Right forelimb (tissue), 1 donor: ENCODE measurements around the gene RPL19.
A peak's percentile ranks its signal among the peaks of the same experiment; 100 is the strongest.
"Not testable (repeated sequence)": the region's sequence is repeated elsewhere in the genome, so short reads cannot be mapped to it uniquely, and the experiment has no call there.

Source experiments
- DNase-seq: peaks from one replicate; pipeline ENCODE4 v3.0.0-alpha.2; 2018

The RPL19 gene

DNA sequence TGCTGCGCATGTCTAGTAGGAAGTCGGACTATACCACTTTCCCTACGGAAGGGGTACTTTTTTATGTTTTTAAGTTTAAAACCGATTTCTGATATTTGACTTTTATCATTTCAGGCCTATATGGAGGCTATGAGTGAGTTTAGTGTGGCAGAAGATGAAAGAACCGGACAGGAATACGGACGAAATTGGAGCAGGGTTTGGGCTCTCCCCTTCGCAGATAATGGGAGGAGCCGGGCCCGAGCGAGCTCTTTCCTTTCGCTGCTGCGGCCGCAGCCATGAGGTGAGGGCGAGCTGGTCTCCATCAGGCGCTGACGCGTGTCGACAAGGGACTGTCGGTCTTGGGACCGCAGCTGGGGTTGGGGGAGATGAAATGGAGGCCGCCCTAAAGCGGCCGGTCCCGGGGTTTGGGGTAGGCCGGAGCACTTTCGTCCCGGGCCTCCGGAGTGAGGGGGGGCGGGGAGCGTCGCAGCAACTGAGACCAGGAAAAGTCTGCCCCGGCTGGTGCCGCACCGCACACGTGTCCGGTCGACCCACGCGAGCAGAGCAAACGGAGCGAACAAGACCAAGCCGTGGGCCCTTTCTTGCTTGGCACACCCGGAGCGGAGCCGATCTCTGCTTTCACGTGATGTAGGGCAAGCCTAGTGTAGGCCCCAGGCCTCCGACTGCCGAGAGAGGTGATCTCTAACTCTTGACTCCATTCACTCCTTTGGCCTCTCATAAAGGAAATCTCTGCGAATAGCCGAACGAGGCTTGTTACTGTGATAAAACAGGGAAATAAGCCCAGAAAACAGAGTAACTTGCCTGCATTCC is at the start of gene RPL19:
TSS of gene RPL19 (plus strand) at position 214 of the 810 bp plus-strand sequence. CDS start at position 276, 62 bp downstream.
- DNase-seq, result peak; percentile 87

DNA sequence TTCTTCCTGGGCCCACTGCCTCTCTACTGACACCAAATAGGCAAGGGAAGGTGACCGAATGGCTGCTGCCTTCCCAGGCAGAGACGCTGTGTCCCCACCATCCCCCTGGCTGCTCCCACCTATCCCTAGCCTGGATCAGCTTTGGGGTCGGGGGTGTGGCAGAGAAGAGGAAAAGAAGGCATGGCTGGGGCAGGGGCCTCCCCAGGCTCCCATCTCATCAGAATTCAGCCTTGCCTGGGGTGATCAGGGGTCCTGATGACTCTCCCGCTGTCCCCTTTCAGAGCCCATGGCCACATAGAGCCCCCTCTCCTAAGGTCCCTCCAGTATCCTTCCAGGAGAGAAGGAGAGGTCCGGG is 49.3 kb upstream of the RPL19 start:
- DNase-seq, result no peak

DNA sequence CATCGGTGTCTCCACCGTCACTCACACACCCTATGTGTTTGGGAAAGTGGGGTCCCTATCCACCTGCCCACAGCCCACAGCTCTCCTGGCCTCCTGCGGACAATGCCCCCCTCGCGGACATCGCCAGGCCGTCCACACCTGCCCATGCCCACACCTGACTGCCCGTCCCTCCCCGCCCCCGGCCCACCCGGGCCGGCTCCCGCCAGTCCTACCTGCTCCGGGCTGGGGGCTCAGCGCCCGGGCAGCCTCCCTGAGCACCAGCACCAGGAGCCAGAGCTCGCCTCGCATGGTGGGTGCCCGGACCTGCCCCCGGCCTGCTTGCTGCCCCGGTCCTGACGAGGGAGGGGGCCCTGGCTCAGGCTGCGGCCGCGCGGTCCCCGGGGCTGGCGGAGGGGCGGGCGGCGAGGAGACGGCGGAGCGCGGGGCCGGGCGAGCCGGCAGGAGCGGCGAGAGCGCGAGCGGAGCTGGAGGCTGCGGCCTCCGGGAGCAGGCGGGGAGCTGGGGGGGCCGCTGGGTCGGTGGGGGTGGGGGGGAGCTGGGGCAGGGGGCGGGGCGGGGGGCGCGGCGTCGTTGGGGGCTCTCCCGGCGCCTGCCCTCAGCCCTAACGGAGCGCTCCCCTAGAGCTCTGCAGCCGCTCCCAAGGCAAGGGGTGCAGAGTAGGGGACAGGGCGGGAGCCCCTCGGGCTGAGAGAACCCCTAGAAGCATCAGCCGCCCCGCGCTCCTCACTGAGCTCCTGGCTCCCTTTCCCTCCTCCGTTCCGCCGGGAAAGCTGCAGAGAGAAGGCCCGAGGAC is 48.7 kb upstream of the RPL19 start, which contains the start of gene PLXDC1:
TSS of gene PLXDC1 (minus strand) at position 488 of the 793 bp plus-strand sequence. CDS start at position 288, 200 bp downstream.
- DNase-seq, result peak; percentile 58

DNA sequence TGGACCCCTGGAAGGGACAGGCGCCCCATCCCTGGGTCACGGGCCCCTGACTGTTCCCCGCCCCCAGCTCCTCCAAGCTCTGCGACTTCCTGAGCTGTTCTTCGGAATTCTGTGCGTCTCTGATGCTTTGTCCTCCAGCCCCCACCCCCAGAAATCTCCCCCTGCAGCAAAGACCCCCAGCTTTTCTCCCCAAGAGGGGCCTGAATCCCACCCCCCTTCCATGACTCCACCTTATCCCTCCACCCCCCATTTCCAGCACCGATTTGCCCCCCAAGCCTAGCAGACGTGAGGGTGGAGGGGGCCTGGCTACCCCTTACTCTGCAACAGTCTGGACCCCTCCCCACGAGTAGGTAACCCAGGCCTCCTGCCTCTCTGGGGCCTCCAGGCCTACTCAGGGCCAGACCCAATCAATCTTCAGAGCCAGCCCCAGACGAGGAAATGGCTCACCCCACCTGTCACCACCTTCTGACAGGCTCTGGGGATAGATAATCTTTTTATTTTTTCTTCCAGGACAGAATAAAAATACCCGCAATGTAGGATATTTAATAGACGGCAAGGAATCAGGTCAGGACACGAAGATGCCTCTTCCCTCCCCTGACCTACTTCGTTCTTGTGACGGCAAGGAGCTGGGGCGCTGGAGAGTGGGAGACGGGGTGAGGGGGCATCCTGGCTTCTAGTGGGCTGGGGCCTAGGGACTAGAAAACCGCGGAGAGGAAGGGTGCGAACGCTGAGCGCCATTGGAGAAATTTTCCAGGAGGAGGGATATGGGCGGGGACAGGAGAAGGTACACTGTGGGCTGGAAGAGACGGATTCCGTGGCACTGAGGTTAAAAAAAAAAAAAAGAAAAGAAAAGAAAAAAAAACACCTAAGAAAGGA is 47.9 kb upstream of the RPL19 start:
- DNase-seq, result no peak

DNA sequence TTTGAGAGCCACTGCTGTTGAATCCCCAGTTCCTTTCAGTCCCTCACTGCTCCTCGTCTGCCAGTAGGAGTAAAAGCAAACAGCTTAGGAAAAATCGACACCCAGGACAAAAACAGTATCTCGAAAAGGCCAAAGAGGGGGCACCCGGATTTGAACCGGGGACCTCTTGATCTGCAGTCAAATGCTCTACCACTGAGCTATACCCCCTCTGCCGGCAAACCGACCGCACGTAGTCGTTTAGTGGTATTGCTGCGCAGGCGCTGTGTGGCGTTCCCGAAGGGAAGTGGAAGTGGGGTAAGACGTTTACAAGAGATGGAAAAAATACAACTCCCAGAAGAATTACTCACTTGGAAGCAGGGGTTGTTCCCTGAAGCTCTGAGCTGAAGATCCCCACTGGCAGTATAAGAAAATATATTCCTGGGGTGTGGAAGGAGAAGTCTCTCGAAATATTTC is 46.5 kb upstream of the RPL19 start:
- peak; percentile 98 for DNase-seq

DNA sequence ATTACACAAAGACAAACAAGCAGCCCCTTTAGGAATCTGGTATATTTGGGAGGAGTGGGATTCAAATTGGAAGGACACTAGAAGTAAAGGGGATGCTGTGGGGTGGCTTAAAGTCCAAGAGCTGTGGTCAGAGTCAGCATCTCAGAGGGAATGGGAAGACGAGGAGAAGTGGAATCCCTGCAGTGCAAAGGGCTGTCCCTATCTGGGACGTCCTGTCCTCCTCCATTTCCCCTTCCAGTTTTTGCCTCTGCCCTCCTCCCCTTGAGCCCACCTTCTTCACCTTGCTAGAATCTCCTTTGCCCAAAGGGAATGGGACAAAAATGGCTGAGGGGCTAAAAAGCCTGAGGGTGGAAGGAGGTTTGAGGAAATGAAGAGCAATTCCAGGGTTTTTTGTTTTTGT is 44.4 kb upstream of the RPL19 start:
- no peak for DNase-seq

DNA sequence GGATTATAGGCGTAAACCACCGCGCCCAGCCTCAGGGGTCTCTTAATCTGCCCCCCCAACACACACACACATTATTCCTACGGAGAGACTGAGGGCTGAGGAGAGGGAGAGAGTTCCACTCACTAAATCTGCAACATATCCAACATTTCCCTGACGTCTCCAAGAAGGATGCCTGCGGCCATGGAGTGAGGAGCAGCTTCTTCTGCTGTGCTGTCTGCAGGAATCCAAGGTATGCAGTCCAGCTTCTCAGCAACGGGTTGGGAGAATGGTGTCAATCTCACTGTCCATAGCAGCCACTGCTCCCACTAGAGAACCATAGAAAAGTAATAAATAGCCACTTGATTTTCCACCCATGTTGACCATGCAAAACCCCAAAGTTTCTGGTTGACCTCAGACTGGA is 43.6 kb upstream of the RPL19 start:
- DNase-seq, result no peak

DNA sequence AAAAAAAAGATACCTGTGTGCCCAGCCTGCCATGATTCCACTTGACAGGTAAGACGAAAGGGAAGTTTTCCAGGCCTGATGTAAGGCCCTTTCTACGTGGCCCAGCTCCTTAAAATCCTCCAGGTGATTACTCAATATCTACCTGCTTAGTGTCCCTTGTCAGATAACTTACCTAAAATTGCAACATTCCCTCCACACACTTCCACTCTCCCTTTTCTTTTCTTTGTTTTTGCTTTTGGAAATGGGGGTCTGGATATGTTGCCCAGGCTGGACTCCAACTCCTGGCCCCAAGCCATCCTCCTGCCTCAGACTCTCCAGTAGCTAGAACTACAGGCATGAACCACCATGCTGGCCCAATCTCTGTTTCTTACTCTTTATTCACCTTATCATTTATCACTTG is 41.5 kb upstream of the RPL19 start:
- DNase-seq, result no peak

DNA sequence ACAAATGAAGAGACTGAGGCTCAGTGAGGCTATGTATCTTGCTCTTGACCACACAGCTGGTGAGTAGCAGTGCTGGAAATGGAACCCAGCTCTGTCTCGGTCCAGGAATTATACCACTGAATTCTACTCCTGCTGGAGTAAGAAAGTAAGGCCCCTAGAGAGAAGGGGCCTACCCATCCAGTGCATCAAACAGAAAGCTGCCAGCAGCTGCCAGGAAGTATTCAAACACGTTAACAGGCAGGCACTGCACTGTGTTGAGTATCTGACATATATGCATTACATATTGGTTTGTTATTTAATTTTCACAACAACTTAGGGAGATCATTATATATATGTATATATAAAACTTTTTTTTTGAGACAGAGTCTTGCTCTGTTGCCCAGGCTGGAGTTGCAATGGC is 38.1 kb upstream of the RPL19 start:
- no peak for DNase-seq

DNA sequence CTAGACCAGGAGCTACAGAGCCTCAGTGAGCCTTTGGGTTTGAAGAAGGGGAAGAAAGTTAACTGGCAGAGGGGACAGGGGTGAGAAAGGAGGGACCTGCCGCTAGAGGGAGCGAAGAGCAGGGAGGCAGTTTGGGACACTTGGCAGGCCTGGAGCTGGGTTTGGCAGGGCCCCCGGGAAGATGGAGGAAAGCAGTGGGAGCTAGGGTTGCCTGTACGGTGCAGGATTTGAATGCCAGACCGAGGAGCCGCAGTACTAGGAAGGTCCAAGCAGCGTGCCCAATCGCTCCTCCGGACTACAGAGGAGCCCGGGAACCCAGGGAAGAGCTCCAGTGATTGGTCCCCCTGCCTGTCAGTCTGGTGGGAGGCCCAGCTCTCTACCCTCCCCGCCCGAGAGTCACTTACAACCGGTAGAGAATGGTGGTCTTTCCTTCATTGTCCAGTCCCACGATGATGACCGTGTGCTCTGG is 35.4 kb upstream of the RPL19 start:
- peak; percentile 88 for DNase-seq

DNA sequence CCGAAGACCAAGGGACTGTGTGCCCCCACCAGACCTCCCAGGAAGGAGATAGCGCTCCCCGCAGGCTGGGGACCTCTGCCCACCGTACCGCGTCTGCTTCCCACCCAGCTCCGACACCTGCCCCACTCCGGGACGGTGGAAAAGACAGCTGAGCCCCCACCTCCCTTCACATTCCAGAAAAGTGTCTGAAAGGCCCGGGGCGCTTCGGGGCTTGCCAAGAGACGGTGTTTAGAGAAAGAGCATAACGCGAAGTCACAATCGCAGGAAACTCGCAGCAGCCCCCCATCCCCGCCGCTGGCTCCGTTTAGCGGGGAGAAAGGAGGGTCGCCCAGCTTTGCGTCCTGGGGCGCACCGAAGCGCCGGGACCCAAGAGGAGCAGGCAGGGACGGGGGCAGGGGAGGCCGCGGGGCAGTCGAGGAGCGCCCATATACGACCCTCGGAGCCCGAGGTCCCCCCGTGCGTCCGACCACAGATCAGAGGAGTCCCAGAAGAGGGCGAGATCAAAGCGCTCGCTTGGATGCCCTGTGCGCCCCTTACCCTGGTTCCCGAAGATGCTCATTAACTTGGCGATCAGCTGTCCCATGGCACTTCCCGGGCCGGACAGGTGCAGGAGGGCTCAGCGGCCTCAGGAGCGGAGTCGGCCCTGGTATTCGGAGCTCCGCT is 34.8 kb upstream of the RPL19 start:
- no peak for DNase-seq

DNA sequence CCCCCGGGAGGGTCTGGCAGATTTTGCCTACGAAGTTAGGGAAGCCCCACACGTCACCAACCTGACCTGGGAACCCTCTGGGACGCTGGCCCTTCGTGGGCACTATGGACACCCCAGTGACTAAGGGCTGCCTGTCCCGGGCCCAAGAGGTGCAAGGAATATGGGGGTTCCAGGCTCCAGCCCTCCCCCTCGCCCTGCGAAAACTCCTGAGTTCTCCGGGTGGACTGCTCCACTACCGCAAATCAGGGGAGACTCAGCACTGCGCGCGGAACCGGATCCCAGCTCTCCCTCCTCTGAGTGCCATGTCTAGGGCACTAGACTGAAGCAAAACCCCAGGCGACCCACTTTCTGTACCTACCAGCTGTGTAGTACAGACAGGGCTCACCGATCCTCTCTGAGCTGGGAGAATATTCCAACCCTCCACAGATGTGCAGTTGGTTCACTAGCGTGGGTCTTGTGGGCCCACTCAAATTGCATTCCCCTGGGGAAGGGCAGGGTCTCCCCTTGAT is 34.2 kb upstream of the RPL19 start, which contains the start of gene ARL5C:
TSS of gene ARL5C (minus strand) at position 321 of the 509 bp plus-strand sequence. CDS start 401 bp downstream, outside the sequence.
- no peak for DNase-seq

DNA sequence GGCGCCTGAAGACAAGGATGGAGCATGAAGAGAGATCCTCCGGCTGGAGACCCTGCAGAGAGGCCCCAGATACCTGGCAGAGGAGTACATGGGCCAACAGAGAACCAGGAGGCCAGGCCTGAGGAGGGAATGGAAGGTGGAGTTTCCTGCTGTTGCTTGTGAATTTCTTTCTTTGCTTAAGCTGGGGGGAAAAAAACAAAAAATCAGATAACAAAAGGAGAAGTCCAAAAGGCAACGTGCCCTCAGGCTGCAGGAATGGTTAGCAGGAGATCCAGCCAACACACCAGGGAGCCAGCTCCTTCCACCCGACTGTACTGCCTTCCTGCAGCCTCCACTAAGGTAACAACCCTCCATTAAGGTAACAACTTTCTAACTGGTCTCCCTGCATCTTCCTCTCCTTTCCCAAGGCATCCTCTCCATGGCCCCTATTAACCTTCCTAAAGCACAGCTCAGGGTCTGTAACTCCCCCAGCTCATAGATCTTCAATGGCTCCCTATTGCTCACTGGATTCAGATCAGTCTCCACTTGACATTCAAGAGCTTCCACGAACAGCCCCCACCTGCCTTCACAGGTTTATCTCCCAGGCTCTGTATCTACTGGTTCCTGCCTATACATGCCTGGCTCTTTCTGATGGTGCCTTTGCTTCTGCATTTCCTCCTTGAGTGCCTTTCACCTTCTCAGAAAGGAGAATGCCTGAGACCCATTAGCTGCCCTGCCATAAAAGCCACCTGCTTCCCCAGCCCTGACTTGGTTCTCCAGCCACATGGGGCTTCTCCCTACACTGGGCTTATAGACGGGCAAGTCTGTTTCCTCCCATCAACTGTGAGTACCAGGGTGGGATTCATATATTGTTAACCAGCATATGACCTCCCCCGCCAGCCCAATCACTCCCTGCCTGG is 33.4 kb upstream of the RPL19 start:
- DNase-seq, result no peak

DNA sequence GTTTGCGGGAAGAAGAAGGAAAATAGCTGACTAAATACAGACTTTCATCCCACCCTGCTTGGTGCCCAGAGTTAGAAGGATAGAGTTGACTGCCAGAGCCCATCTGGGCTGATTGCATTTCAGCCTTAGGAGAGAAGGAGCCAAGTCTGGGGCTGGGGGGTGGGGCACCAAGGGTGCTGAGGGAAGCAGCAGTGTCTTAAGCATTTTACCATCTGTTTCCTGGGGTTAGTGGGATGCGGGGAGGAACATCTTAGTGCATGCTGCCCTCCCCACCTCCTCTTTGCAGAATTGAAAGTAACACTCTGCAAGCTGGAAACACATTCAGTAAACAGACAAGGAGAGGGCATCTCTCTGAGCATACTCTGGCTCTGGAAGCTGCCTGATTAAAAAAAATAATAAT is 32.6 kb upstream of the RPL19 start:
- no peak for DNase-seq

DNA sequence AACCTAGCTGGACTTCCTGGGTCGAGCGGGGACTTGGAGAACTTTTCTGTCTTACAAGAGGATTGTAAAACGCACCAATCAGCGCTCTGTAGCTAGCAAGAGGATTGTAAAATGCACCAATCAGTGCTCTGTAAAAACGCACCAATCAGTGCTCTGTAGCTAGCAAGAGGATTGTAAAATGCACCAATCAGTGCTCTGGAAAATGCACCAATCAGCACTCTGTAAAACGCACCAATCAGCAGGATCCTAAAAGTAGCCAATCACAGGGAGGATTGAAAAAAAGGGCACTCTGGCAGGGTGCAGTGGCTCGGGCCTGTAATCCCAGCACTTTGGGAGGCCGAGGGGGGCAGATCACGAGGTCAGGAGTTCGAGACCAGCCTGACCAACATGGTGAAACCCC is 31.6 kb upstream of the RPL19 start:
- not testable (repeated sequence) for DNase-seq

DNA sequence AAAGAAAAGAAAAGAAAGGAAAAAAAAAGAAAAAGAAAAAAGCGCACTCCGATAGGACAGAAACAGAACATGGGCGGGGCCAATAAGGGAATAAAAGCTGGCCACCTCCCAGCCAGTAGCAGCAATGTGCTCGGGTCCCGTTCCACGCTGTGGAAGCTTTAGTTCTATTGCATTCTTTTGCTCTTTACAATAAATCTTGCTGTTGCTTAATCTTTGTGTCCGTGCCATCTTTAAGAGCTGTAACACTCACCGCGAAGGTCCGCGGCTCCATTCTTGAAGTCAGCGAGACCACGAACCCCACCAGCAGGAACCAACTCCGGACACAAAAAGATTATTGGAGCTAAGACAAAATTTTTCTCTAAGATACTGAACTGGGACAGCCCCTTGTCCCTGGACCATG is 31.0 kb upstream of the RPL19 start:
- no peak for DNase-seq

DNA sequence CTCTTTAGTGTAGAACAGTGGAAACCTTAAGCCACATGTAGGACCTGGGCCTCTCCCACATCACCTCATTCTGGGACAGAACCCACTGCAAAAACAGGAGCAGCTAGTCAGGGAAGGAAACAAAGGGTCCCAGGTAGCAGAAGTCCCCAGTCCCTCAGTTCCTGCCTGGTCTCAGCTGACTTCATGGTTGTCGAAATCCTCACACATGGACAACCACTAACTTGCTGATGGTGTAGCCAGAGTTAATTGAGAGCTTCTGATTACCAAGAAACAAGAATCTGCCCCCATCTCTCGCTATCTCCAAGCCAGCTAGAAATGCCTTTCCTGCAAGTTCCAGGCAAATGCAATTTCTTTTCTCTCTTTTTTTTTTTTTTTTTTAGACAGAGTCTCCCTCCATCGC is 30.6 kb upstream of the RPL19 start:
- DNase-seq, result no peak

DNA sequence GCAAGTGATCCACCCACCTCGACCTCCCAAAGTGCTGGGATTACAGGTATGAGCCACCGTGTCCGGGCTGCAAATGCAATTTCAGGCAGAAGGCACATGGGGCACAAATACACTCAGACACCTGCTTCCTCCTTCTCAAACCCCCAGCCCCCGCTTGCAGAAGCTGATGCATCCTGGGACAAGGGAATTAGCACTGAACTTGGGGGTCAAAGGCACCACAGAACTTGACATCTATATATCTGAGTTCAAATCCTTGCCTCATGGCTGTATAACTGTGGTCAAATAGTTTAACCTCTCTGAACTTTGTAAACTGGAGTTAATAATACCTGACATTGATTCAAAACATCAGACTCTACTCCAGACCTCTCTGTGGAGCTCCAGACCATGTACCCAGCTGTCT is 30.0 kb upstream of the RPL19 start:
- DNase-seq, result no peak

DNA sequence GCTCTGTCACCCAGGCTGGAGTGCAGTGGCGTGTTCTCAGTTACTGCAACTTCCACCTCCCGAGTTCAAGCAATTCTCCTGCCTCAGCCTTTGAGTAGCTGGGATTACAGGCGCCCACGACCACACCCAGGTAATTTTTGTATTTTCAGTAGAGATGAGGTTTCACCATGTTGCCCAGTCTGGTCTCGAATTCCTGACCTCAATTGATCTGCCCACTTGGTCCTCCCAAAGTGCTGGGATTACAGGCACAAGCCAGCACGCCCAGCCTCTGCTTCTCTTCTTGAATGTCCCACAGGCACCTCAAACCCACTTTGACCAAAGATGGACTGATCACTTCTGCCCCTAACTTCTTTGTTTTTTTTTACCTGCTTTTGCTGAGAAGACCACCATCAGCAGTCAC is 29.5 kb upstream of the RPL19 start:
- no peak for DNase-seq

DNA sequence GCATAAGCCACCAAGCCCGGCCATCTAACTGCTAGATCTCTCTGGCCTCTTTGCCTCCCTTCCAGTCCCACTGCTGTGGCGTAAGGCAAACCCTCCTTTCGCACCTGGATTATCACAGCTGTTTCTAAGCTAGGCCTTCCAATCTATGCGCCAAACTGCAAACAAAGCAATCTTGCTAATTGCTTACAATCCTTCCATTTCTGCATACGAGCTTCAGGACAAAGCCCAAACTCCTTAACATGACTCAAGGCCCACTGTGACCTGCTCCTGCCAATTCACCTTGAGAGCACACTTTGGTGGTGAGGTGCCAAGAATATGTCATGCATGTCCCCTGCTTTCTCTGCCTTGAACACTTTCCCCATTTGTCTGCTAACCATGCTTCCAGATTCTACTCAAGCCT is 28.1 kb upstream of the RPL19 start:
- DNase-seq, result no peak

DNA sequence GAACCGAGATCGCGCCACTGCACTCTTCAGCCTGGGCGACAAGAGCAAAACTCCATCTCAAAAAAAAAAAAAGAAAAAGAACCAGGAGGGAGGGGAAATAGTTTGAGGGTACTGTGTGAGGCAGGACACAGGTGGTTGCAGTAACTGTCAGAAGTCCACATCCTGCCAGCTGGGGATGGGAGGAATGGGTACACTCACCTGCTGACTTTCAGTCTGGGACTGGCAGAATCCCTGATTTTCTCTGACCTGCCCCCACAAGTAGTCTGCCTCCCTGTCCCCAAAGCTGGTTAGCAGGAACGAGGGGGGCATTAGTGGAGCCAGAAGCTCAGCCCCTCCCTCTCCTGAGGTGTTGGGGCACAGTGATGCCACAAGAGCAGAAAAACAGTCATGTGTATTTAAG is 27.0 kb upstream of the RPL19 start:
- DNase-seq, result no peak
